ENCODE results near the gene BAX.

The BAX gene

DNA sequence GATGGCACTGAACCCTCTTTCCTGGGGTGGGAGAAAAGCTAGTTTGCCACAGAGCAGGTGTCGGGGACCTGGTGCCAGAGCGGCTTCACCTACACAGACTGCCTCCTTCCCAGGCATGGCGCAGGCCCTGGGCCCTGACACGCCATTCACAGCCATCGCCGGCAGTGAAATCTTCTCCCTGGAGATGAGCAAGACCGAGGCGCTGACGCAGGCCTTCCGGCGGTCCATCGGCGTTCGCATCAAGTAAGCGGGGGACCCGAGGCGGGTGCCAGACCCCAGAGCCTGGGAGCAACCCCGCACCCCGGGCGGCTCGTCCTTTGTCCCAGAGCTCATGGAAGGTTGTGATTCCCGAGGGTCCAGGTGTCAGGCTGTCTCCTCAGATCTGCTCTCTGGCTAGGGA is 52.2 kb downstream of the BAX start:
- H3K36me3 ChIP-seq (replicated peaks), result peaks cover 76% of the 10 kb centered on the region
- TF ChIP-seq, protein P1, sequence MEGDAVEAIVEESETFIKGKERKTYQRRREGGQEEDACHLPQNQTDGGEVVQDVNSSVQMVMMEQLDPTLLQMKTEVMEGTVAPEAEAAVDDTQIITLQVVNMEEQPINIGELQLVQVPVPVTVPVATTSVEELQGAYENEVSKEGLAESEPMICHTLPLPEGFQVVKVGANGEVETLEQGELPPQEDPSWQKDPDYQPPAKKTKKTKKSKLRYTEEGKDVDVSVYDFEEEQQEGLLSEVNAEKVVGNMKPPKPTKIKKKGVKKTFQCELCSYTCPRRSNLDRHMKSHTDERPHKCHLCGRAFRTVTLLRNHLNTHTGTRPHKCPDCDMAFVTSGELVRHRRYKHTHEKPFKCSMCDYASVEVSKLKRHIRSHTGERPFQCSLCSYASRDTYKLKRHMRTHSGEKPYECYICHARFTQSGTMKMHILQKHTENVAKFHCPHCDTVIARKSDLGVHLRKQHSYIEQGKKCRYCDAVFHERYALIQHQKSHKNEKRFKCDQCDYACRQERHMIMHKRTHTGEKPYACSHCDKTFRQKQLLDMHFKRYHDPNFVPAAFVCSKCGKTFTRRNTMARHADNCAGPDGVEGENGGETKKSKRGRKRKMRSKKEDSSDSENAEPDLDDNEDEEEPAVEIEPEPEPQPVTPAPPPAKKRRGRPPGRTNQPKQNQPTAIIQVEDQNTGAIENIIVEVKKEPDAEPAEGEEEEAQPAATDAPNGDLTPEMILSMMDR (IDR thresholded peaks at IDR 0.05; ENCODE audit: low read depth, low read length, missing control alignments), result no peak
- in situ Hi-C loops (cut with HindIII; ENCODE audit: low pct_ligation_motif_present, low sequenced_read_pairs), result no loop called here
- H3K4me3 ChIP-seq (ENCODE audit: low read depth, low read length), result no peak overlapping the region
- H3K27ac ChIP-seq, result no peak overlapping the region
- no peaks in the 10 kb centered on the region for H3K27me3 ChIP-seq (replicated peaks)
- no peak for DNase-seq

DNA sequence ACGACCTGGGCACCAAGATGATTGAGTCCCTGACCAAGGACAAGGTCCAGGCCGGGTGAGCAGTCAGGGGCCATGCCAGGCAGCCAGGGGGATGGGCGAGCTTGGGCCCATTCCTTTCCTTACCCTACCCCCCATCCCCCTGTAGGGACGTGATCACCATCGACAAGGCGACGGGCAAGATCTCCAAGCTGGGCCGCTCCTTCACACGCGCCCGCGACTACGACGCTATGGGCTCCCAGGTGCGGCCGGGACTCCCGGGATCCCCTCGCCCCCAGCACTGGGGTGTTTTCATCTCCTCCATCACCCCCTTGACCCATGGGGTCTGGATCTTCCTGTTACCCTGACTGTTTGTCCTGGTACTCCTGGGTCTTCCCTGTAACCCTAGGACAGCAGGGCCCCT is 55.2 kb downstream of the BAX start:
- TF ChIP-seq, protein P1 (IDR thresholded peaks at IDR 0.05; ENCODE audit: low read depth, low read length, missing control alignments), result no peak
- in situ Hi-C loops (cut with HindIII; ENCODE audit: low pct_ligation_motif_present, low sequenced_read_pairs), result no loop called here
- no peak overlapping the region for H3K4me3 ChIP-seq (ENCODE audit: low read depth, low read length)
- H3K36me3 ChIP-seq (replicated peaks), result peaks cover 65% of the 10 kb centered on the region
- no peak for DNase-seq
- H3K27me3 ChIP-seq (replicated peaks), result no peaks in the 10 kb centered on the region
- no peak overlapping the region for H3K27ac ChIP-seq

DNA sequence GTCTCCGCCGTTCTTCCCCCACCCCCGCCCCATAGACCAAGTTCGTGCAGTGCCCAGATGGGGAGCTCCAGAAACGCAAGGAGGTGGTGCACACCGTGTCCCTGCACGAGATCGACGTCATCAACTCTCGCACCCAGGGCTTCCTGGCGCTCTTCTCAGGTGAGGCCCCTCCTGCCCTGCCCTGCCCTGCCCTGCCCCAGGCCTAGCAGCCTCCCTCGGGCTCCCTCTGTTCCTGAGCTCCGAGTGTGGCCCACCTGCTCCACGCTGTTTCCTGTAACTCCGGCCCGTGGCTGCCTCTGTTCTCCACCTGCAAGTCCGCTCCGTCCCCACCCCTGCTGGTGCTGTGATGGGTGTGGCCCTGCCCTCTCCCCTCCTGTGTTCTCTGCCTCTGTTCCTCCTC is 55.8 kb downstream of the BAX start:
- TF ChIP-seq, protein P1 (IDR thresholded peaks at IDR 0.05; ENCODE audit: low read depth, low read length, missing control alignments), result no peak
- no peak overlapping the region for H3K27ac ChIP-seq
- no peaks in the 10 kb centered on the region for H3K27me3 ChIP-seq (replicated peaks)
- no peak overlapping the region for H3K4me3 ChIP-seq (ENCODE audit: low read depth, low read length)
- in situ Hi-C loops (cut with HindIII; ENCODE audit: low pct_ligation_motif_present, low sequenced_read_pairs), result no loop called here
- peaks cover 64% of the 10 kb centered on the region for H3K36me3 ChIP-seq (replicated peaks)
- no peak for DNase-seq

DNA sequence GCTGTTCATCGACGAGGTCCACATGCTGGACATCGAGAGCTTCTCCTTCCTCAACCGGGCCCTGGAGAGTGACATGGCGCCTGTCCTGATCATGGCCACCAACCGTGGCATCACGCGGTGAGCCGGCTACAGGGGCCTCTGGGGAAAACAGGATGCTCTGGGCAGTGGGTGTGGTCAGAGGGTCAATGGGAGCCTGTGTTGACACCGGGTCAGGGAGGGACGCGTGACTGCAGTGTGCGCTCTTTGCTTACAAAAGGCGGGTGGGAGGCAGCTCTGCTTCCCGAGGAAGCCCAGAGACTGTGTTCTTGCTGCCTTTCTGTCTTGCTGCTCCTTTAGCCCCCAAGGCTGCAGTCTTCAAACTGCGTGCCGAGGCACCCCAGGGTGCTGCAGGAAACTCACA is 56.5 kb downstream of the BAX start:
- Histone ChIP-seq H3K27me3 (replicated peaks) (no peaks in the 10 kb centered on the region), H3K4me3 (ENCODE audit: low read depth, low read length) (no peak overlapping the region), H3K27ac (no peak overlapping the region), H3K36me3 (replicated peaks) (peaks cover 58% of the 10 kb centered on the region)
- in situ Hi-C loops (cut with HindIII; ENCODE audit: low pct_ligation_motif_present, low sequenced_read_pairs), result no loop called here
- TF ChIP-seq, protein P1 (IDR thresholded peaks at IDR 0.05; ENCODE audit: low read depth, low read length, missing control alignments), result no peak
- DNase-seq, result no peak

Data from brain microvascular endothelial cell (primary cell).